ENCODE data around the gene BRF1.
"Not testable (repeated sequence)": the region's sequence is repeated elsewhere in the genome, so short reads cannot be mapped to it uniquely, and the experiment has no call there.

BRF1 gene

GRCh38 chr14:105336477-105337287, 35.9 kb upstream of the BRF1 start:
- no peak for TF ChIP-seq POLR2A (IDR thresholded peaks at IDR 0.05; ENCODE audit: low read depth, low read length)
- DNase-seq (ENCODE audit: insufficient read length, low spot score), result no peak
- no peak for FAIRE-seq

GRCh38 chr14:105335735-105336476, 35.1 kb upstream of the BRF1 start:
- no peak for FAIRE-seq
- no peak for TF ChIP-seq POLR2A (IDR thresholded peaks at IDR 0.05; ENCODE audit: low read depth, low read length)
- DNase-seq (ENCODE audit: insufficient read length, low spot score), result no peak

- not testable (repeated sequence) for DNase-seq (ENCODE audit: insufficient read length, low spot score); FAIRE-seq
Observed at GRCh38 chr14:105335231-105335542, 34.4 kb upstream of the BRF1 start.

GRCh38 chr14:105334383-105335230, 33.8 kb upstream of the BRF1 start:
- no peak for TF ChIP-seq POLR2A (IDR thresholded peaks at IDR 0.05; ENCODE audit: low read depth, low read length)
- FAIRE-seq, result no peak
- DNase-seq (ENCODE audit: insufficient read length, low spot score), result no peak

- FAIRE-seq (no peak), DNase-seq (ENCODE audit: insufficient read length, low spot score) (no peak)
- no peak for TF ChIP-seq POLR2A (IDR thresholded peaks at IDR 0.05; ENCODE audit: low read depth, low read length)
Observed at GRCh38 chr14:105333613-105334364, 33.0 kb upstream of the BRF1 start.

- FAIRE-seq, result no peak
- no peak for DNase-seq (ENCODE audit: insufficient read length, low spot score)
- no peak for TF ChIP-seq POLR2A (IDR thresholded peaks at IDR 0.05; ENCODE audit: low read depth, low read length)
Observed at GRCh38 chr14:105333020-105333490, 32.3 kb upstream of the BRF1 start.

GRCh38 chr14:105332350-105332874, 31.6 kb upstream of the BRF1 start:
- TF ChIP-seq POLR2A (IDR thresholded peaks at IDR 0.05; ENCODE audit: low read depth, low read length), result no peak
- DNase-seq (ENCODE audit: insufficient read length, low spot score) (no peak), FAIRE-seq (no peak)

- DNase-seq (ENCODE audit: insufficient read length, low spot score) (no peak), FAIRE-seq (no peak)
- TF ChIP-seq POLR2A (IDR thresholded peaks at IDR 0.05; ENCODE audit: low read depth, low read length), result no peak
Observed at GRCh38 chr14:105331575-105332349, 31.0 kb upstream of the BRF1 start.

GRCh38 chr14:105330491-105330895, 29.7 kb upstream of the BRF1 start:
- DNase-seq (ENCODE audit: insufficient read length, low spot score) (peak; percentile 69), FAIRE-seq (no peak)
- no peak for TF ChIP-seq POLR2A (IDR thresholded peaks at IDR 0.05; ENCODE audit: low read depth, low read length)

GRCh38 chr14:105329411-105330150, 28.8 kb upstream of the BRF1 start:
- no peak for TF ChIP-seq POLR2A (IDR thresholded peaks at IDR 0.05; ENCODE audit: low read depth, low read length)
- FAIRE-seq (no peak), DNase-seq (ENCODE audit: insufficient read length, low spot score) (no peak)

- DNase-seq (ENCODE audit: insufficient read length, low spot score), result no peak
- no peak for FAIRE-seq
- no peak for TF ChIP-seq POLR2A (IDR thresholded peaks at IDR 0.05; ENCODE audit: low read depth, low read length)
Observed at GRCh38 chr14:105328678-105329390, 28.0 kb upstream of the BRF1 start.

All from H54 (cell line).